NCI-H1694 (cell line): ENCODE measurements around the gene LTBP1.
"Not testable (repeated sequence)": the region's sequence is repeated elsewhere in the genome, so short reads cannot be mapped to it uniquely, and the experiment has no call there.

ENCODE experiments used
- DNase-seq: peaks from one replicate; lab custom pipeline; 2025; lab: John Stamatoyannopoulos, UW

LTBP1 gene

DNA sequence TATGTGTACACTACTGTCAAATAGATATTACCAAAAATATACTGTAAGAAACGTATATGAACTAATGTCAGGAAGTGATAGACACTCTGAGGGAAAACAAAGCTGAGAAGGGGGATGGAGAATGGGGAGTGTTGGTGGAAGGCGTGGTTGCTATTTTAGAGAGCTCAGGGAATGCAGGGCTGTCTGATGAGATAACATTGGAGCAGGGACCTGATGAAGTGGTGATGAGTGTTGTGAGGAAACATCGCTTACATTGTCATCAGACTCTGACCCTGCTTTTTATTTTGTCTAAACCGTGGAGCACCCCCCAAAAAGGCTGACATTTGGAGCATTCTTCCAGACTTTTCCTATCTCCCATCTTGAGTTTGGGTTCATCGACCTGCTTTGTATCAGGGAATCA lies 194.7 kb downstream of the LTBP1 start:
- DNase-seq, result no peak

DNA sequence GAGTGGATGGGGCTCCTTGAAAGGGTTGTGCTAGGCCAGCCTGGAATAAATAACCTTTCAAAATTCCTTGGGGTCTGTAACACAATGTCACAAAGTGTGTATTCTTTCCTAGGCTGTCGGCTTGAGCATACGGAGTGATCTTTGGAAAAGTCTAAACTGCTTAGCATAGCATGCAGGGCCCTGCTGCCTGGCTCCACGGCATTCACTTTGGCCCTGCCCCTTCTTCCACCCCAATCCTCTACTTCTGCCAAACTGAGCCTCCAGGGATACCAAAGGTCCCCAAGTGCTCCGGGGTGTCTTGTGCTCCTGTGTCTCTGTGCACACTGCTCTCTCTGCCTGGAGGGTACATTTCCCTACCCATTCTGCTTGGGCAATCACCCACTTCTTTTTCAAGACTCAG lies 196.1 kb downstream of the LTBP1 start:
- DNase-seq, result no peak

DNA sequence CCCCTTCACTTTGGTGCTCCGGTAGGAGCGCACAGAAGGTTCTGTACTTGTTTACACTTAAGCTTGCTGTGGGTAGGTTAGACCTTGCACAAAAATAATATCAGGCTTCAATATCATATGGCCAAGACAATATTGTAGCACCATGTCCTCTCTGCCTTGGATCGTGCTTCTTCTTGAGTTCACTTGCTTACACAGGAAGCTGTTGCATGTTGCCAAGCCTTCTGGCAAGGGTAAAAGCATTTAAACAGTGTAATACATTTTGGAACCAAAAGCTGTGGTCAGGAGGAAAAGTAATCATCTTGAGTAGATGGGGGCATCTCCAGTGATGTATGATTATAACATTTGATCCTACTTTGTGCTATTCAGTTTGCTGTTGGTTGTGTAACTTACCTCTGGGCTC lies 197.5 kb downstream of the LTBP1 start:
- DNase-seq, result no peak

DNA sequence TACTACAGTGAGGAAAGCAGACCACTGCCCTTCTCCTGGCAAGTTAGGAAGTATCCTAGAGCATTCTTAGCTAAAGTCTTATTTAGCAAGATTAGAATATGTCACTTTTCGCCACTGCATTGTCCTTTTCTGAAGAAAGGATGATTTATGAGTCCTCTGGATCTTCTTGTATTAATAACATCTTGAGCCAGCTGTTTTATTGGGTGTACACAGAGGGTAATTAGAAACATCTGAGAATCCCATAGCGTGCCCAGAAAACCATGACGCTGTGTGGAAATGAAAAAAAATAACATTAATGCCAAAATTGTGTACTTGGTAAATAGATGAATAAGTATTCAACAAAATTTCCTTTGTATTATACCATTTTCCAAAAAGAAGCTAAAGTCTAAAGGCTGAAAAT lies 198.7 kb downstream of the LTBP1 start:
- DNase-seq, result no peak

DNA sequence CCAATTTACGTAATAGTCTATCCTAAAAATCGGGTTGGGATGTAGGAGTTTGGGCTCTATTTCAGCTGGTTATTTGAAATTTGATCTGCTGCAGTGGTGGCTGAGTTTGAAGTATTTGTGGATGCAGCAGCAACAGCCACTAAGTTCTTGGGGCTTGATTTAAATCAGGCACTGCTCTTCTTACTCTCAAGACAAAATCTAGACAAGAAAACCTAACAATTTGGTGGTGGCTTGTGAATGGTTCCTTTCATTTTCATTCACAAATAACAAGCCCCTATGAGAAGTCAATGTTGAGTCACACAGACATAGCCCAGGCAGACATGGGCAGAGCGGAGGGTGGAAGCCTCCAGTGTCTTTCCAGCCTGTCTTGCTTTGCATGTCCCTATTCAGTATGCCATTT lies 199.3 kb downstream of the LTBP1 start:
- DNase-seq, result no peak

DNA sequence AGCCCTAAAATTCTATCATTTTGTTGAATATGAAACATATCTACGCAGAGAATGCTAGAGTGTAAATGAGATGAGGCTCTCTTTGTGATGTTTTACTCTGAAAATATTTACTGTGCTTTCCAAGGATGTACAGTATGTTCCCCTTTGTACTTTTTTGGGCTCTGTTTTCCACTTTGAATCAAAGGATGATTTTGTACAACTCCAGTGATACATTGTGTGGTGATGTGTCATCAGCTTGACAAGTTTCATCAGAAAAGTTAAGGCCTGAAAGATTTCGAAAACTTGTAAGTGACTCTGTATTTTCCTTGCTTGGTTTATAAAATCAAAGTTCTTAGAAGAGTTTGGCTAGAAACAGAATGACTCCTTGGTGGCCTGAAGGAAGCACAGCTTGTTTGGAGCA lies 206.3 kb downstream of the LTBP1 start:
- no peak for DNase-seq

DNA sequence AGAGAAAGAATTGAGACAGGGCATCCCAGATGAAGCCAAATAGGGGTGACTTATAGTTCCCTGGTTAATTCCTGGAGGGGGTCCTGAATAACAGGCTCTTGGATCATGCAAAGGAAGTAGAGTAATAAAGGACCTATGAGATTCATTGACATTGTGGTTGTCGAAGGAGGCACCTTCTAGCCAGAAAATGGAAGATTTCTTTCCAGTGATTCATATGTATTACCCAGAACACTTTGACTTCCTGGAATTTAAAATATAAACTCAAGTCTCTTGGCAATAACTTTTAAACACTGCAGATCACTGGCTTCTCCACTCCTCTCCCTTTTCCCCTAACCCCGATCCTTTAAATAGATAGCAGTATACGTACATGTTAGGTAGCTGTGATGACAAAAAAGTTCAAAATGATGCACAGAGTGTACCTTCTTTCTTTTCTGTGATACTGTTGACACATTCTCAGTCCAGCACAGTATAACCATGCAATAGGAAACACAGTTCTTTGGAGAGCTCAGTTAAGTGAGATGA lies 211.8 kb downstream of the LTBP1 start:
- DNase-seq, result no peak

DNA sequence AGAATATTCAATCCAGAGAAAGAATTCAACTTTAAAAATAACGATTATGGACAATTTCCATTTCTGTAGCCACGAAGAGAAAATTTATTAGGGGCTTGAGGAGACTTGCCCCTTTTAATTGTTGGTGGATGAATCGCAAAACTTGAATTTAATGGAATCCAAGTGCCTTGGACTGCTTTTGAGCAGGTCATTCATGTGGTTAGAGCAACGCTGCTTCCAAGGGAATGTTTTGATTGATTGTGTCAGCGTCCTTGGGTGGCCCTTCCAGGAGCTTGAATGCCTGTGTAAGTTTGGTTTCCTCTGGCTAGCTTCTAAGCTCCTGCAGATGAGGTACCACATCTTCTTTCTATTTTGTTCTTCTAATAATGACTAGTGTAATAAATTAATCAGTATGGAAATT lies 213.4 kb downstream of the LTBP1 start:
- DNase-seq, result no peak

DNA sequence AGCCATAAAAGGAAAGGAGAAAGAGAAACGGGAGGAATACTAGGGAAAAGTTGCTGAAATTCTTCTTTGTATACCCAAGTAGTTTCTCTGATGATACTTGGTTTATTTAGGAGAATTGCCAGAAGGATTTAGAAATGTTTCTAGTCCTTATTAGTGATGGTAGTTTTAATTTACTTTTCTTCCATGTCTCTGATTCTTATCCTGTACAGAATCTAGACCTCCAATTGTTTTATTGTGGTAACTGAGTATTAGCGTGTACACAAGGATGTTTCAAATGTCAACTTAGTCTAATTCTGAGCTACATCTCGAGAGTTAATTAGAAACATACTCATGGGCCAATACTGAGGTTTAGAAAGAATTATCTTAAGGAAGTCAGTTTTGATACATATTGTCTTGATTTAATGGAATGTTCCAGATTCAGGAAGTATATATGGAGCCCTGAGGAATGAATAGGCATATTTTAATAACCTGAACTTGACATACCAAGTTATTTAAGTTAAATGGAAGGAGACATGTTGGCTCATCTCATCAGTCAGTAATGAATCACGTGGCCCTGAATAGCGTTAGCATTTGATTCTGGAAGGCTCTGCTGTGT lies 219.6 kb downstream of the LTBP1 start:
- DNase-seq, result no peak

DNA sequence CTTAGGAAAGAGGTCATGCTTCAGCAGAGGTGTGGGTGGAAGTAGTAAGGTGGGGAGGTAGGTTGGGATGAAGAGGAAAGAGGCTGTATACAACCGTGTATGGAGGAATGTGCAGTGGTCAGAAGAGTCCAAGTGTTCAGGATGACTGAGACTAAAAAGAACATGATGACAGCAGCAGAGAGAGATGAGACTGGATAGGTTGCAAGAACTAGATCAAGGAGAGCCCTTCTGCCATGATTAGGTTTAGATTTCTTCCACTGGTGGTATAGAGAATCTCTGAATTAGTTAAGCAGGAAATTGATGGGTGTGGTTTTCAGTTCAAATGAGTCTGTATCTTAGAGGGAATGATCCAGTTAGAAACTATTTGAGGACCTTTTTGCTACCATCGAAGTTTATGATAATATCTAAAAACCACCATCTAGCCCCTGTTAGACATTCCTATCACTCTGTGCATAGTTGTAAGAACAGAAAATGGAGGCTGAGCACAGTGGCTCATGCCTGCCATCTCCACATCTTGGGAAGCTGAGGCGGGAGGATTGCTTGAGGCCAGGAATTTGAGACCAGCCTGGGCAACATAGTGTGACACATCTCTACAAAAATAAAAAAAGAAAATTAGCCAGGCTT lies 221.0 kb downstream of the LTBP1 start:
- DNase-seq, result no peak

DNA sequence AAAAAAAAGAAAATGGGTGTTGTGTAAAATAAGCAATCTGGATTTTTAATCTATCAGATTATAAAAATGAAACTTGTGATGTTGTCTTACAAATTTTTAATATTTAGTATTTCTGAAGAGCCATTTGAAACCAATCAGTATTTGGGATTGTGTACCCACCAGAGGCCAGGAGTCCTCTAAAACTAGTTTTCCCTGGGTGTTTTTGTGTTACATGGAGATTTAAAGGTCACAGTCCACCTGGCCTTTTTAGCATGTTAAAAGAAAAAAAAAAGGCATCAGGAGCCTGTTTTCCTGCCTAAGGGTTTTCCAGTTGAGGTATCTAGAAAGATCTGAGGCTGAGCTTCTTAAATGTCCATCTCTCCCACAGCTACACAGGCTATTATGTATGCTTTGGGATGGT lies 221.7 kb downstream of the LTBP1 start:
- DNase-seq, result no peak

DNA sequence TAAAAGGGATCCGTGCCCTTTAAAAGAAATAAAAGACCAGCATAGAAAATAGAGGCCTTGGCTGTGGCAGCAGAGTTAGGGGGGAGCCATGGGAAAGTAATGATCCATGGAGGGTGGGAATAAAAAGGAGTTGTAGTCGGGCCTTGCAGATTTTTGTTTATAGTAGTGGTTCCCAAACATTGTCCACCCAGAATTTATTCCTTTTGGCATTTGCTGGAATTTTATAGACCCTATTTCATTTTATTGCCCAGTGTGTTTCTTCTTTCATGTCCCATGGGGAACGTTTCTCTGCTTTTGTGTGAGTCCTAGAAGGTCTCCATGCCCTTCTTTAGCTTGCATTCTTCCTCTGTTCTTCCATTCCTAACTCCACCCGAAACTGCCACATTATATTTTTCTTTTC lies 222.2 kb downstream of the LTBP1 start:
- DNase-seq, result no peak

DNA sequence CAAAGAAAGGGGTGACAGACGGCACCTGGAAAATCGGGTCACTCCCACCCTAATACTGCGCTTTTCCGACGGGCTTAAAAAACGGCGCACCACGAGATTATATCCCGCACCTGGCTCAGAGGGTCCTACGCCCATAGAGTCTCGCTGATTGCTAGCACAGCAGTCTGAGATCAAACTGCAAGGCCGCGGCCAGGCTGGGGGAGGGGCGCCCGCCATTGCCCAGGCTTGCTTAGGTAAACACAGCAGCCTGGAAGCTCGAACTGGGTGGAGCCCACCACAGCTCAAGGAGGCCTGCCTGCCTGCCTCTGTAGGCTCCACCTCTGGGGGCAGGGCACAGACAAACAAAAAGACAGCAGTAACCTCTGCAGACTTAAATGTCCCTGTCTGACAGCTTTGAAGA lies 223.5 kb downstream of the LTBP1 start:
- not testable (repeated sequence) for DNase-seq

DNA sequence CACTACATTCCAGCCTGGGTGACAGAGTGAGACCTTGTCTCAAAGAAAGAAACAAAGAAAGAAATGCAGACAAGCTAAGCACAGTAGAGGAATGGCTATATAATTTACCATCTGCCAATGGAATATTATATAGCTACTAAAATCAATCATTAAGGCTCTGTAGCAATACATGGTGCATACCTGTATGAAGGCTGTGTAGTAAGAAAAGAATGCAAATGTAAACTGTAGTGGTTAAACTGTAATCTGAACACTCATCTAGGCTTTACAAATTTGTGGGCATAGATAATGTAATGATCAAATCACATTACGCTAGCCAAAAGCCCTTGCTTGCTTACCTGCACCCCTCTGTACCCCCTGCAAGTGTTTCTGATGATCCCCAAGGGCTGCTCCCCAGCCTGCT lies 230.9 kb downstream of the LTBP1 start:
- DNase-seq, result no peak

DNA sequence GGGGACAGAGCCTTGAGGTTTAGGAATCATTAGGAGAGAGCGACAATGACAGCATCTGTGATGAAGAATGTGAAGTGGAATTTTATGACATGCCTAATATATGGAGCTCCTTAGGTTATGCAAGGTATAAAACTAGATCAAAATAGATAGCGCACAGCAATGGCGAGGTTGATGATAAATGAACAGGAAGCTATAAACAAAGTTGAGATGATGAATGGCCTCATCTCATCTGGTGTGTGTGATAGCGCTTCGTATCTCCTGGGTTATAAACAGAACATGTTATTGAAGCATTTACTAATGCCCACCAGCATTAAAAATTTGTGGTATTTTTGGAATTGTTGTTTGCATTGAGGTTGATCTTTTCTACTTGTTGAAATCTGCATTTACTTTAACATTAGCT lies 231.5 kb downstream of the LTBP1 start:
- DNase-seq, result no peak

DNA sequence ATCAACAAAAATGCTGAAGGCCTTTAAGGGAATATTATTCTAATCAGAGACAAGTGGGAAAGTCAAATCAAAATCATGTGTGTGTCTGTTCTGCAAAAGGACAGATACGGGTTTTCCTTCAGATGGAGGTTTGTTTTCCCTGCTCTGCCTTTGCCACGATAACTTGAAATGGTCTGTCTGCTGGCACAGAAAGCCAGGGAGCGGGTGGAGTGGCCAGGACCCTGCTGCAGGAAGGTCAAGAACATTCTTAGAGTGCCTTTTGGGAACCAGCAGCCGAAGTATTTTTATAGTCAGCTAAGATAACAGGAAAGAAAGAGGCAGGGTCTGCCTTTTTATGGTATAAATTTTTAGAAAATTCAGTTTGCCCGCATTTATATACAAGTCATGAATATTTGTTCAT lies 234.2 kb downstream of the LTBP1 start:
- DNase-seq, result no peak

DNA sequence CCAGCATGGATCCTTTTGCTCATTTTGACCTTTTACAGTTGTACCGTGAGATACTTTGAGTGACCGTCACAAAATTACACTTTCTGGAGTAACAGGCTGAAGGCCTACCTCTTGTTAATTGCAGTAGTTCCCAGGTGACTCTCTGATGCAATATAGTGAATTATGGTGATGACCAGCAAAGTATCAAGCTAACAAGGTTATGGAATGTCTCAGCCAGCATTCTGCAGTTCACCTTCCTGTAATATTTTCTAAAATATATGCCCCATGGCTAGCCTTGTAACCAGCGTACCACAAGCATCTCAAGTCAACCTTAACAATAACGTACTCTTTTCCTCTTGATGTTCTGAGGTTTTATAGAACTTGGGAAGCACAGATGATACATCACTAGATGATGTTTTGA lies 234.7 kb downstream of the LTBP1 start:
- DNase-seq, result no peak

DNA sequence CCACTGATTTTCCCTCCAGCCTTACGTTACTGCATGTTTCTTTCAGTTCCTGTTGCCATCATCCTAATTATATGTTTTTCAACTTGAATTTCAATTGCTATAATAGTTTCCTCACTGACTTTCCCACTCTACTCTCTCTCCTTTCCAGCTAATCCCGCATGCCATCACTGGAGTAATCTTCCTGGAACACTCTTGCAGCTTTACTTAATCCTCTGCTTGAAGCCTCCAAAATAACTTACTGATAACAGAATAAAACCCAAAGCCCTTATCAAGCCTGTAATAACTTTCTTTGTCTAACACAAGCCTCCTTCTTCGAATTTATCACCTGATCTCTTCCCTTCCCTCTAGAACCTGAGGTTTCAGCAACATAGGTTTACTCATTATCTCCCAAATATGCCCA lies 237.3 kb downstream of the LTBP1 start:
- no peak for DNase-seq

DNA sequence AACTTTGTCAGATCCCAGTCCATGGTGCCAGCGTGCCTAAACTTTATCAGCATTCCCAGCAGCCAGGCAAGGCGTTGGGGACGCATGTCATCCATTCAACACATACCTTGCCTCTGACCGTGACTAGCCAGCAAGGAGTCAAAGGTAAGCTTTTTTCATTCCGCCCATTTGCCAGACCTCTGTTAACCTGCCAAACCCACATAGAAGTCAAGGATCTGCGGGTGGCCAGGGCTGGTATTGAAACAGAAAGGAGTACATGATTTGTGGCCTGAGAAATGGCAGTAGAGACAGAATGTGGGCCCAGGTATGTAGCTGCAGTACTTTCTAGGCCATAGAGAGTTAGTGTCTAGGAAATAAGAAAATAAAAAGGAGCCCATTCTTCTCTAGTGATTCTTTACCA lies 240.2 kb downstream of the LTBP1 start:
- DNase-seq, result no peak

DNA sequence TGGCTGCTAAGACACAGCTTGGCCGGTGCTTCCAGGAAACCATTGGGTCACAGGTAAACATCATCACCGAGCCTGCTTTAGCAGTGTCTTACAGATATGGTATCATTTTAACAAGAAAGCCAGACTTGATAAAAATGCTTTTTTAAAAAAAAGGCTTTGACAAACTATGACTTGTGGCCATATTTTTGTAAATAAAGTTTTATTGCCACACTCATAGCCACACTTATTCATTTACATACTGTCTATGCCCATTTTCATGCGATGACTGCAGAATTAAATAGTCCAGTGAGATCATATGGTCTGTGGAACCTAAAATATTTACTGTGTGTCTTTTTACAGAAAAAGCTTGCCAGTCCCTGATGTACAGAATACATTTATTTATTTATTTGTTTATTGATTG lies 242.0 kb downstream of the LTBP1 start:
- no peak for DNase-seq

DNA sequence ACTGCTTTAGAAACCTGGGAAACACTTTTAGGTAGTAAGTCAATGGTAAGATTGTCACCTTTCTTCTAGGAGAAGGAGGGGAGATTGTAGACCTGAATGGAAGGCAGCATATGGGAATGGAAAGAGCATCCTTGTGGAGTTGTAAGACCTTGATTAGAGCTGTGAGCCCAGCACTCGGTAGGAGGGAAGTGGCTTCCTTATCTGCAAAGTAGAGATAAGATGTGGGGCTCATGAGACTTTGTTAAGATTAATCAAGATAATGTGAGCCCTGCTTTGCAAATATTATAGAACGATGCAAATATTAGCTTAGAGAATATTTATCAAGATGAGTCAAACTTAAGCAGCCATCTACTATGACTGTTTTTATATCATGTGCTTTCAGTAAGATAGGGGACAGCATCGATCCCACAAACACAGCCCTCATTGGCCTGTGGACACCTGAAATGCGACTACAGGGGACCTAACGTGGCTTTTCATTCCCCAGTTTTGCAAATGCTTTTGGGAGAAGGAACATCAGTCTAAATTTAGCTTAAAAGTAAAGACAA lies 243.7 kb downstream of the LTBP1 start:
- no peak for DNase-seq

DNA sequence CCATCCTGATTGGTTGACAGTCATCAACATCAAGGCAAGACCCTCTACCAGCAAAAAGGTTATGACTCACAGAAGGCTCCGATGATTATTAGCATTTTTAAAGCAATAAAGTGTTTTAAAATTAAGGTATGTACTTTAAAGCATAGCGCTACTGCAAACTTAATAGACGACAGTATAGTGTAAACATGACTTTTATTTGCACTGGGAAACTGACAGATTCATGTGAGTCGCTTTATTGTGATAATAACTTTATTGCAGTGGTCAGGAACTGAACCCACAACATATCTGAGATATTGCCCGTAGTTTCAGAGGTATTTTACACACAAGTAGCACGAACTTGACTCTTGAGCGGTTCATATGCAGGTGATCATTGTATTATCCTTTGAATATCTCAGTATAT lies 249.1 kb downstream of the LTBP1 start:
- DNase-seq, result no peak

DNA sequence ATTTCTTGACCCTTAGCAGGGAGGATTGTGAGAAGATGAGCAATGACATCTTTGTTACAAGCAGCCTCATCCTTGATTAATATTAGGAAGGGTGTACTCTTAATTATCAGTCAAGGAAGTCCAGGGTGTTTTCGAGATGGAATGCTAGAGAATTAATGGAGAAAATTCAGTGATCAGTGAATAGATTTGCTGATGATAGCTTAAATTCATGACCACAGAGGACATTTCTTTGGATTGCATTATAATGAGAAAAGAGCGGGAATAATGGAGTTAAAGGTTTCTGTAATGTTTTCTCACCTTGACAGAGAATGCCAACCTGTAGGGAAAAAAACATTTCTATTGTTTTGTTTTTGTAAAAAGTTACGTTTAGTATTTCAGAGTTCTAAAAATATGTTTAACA lies 249.9 kb downstream of the LTBP1 start:
- no peak for DNase-seq
